Measurements from ENCODE around the gene CROT.

CROT gene

GRCh38 chr7:87413029-87413428, 67.6 kb downstream of the CROT start:
- in situ Hi-C loops (cut with HindIII; ENCODE audit: low sequenced_read_pairs) = no loop called here

GRCh38 chr7:87413951-87414793, 68.7 kb downstream of the CROT start:
- in situ Hi-C loops (cut with HindIII; ENCODE audit: low sequenced_read_pairs) = no loop called here

- in situ Hi-C loops (cut with HindIII; ENCODE audit: low sequenced_read_pairs) = no loop called here
These were observed 69.3 kb downstream of the CROT start for GRCh38 chr7:87414794-87415188.

GRCh38 chr7:87416682-87417587, 71.5 kb downstream of the CROT start:
- in situ Hi-C loops (cut with HindIII; ENCODE audit: low sequenced_read_pairs) = no loop called here

- in situ Hi-C loops (cut with HindIII; ENCODE audit: low sequenced_read_pairs) = loop anchor here (10.0 kb wide), 1 partner anchor 115 kb away; no protein-coding TSS in a partner anchor
These were observed 74.7 kb downstream of the CROT start for GRCh38 chr7:87420173-87420572.

- in situ Hi-C loops (cut with HindIII; ENCODE audit: low sequenced_read_pairs) = loop anchor here (10.0 kb wide), 1 partner anchor 119 kb away; no protein-coding TSS in a partner anchor
These were observed 78.6 kb downstream of the CROT start for GRCh38 chr7:87424075-87424474.

- in situ Hi-C loops (cut with HindIII; ENCODE audit: low sequenced_read_pairs) = loop anchor here (10.0 kb wide), 1 partner anchor 121 kb away; no protein-coding TSS in a partner anchor
These were observed 80.7 kb downstream of the CROT start for GRCh38 chr7:87426160-87426559.

GRCh38 chr7:87427288-87427687, 81.8 kb downstream of the CROT start:
- in situ Hi-C loops (cut with HindIII; ENCODE audit: low sequenced_read_pairs) = loop anchor here (10.0 kb wide), 1 partner anchor 122 kb away; no protein-coding TSS in a partner anchor

- in situ Hi-C loops (cut with HindIII; ENCODE audit: low sequenced_read_pairs) = no loop called here
These were observed 87.1 kb downstream of the CROT start for GRCh38 chr7:87432536-87432935.

GRCh38 chr7:87435546-87435945, 90.1 kb downstream of the CROT start:
- in situ Hi-C loops (cut with HindIII; ENCODE audit: low sequenced_read_pairs) = no loop called here

- in situ Hi-C loops (cut with HindIII; ENCODE audit: low sequenced_read_pairs) = no loop called here
These were observed 100.4 kb downstream of the CROT start for GRCh38 chr7:87445897-87446296.

- in situ Hi-C loops (cut with HindIII; ENCODE audit: low sequenced_read_pairs) = no loop called here
These were observed 101.7 kb downstream of the CROT start for GRCh38 chr7:87447116-87447635.

- in situ Hi-C loops (cut with HindIII; ENCODE audit: low sequenced_read_pairs) = no loop called here
These were observed 102.9 kb downstream of the CROT start for GRCh38 chr7:87448388-87448787.

Measured in endothelial cell of hepatic sinusoid (primary cell).